Endothelial cell (in vitro differentiated cells): ENCODE measurements around the gene PHEX. TPM values are rescaled to one million over a fixed set of nuclear protein-coding genes. Genes with fewer than 3 reads are reported as not detected.

Source experiments
- DNase-seq: peaks from one replicate; pipeline ENCODE4 v3.0.0; 2021; ENCODE audit warnings: low spot score
- H3K27ac Mint-ChIP-seq: one replicate; pipeline ENCODE4 v1.8.0; 2021; ENCODE audit warnings: mixed read lengths, inconsistent platforms; ENCODE audit not compliant: unreplicated experiment
- H3K27me3 Mint-ChIP-seq: one replicate; pipeline ENCODE4 v1.8.0; 2021; ENCODE audit warnings: mild to moderate bottlenecking, moderate library complexity, mixed read lengths, inconsistent platforms; ENCODE audit not compliant: unreplicated experiment
- H3K36me3 Mint-ChIP-seq: one replicate; pipeline ENCODE4 v1.8.0; 2021; ENCODE audit warnings: mild to moderate bottlenecking, low read depth, mixed read lengths, inconsistent platforms; ENCODE audit not compliant: unreplicated experiment
- H3K4me1 Mint-ChIP-seq: one replicate; pipeline ENCODE4 v1.8.0; 2021; ENCODE audit warnings: mild to moderate bottlenecking, mixed read lengths, inconsistent platforms; ENCODE audit not compliant: unreplicated experiment
- H3K4me3 Mint-ChIP-seq: one replicate; pipeline ENCODE4 v1.8.0; 2021; ENCODE audit warnings: mild to moderate bottlenecking, mixed read lengths, inconsistent platforms; ENCODE audit not compliant: unreplicated experiment
- H3K9me3 Mint-ChIP-seq: one replicate; pipeline ENCODE4 v1.8.0; 2021; ENCODE audit warnings: mixed read lengths, inconsistent platforms; ENCODE audit not compliant: unreplicated experiment
- CTCF ChIP-seq: fragments of 200-600 bp; sonication (generic); IDR thresholded peaks from one replicate; pipeline ENCODE4 v1.5.0; 2021; ENCODE audit warnings: antibody characterized with exemption; ENCODE audit not compliant: unreplicated experiment
- total RNA-seq: library from RNA; stranded (reverse); fragmentation: NEBNext Ultra II Directional; extraction: Animal tissue kit (Norgen Biotek cat#: 25700); gene quantifications from one replicate; pipeline ENCODE4 v1.2.1, GENCODE V29; 2021; ENCODE audit not compliant: unreplicated experiment

The PHEX gene
- total RNA-seq, 1 donor from 2014 or later, result 0.46 TPM

DNA sequence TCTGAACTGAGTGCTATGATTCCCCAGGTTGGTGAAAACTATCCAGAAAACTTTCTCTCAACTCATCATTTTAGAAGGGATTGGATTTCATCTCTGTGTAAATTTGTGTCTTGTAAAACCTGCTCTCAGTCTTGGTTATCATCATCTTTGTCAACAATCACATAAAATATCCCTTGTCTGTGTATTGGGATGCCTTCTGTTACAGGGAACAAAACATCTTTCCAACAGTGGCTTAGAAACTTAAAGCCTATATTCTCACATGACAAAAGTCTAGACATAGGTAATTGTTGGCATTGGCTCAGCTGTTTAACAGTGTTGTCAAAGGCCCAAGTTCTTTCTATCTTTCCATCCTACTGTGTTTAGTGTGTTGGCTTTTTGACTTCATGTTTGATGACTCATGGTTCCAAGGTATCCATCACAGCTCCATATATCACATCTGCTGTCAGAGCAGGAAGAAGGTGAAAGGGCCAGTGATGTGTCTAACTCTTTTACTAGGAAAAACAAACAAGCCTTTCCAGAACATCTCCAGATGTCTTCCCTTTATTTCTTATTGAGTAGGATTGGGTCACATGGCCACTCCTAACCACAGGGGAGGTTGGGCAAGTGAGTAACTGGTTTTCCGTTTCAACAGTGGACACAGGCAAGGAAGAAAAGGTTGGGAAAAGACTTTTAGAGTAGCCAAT is 65.0 kb downstream of the PHEX start:
- no peak overlapping the region for H3K27ac Mint-ChIP-seq
- no peaks in the 10 kb centered on the region for H3K9me3 Mint-ChIP-seq
- peaks cover 1% of the 10 kb centered on the region for H3K27me3 Mint-ChIP-seq
- H3K4me1 Mint-ChIP-seq, result no peaks in the 10 kb centered on the region
- no peak for DNase-seq
- H3K4me3 Mint-ChIP-seq, result no peak overlapping the region
- TF ChIP-seq CTCF, result no peak
- H3K36me3 Mint-ChIP-seq, result no peaks in the 10 kb centered on the region

GRCh38 chrX:22105231-22105630 is 73.1 kb downstream of the PHEX start:
- Mint-ChIP-seq H3K27ac (no peak overlapping the region), H3K27me3 (peaks cover 3% of the 10 kb centered on the region), H3K9me3 (no peaks in the 10 kb centered on the region), H3K4me1 (no peaks in the 10 kb centered on the region), H3K4me3 (no peak overlapping the region), H3K36me3 (no peaks in the 10 kb centered on the region)
- TF ChIP-seq CTCF, result no peak
- DNase-seq, result no peak

DNA sequence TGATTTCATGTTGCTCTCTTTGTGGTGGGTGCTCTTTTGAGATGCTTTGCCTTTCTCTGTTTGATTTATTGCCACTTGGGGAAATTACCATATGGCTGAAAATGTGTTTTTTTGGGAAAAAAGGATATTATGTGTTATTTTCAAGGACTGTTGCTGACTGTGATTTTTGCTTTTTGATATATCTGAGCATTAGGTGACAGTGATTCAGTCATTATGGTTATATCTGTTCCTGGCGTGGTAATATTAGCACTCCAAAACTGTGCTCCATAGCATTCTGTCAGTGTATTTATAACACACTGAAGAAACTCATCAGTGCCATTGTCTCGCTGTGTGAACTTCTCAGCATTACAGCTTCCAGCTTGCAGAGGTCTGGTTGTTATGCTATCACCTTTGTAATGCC is 73.8 kb downstream of the PHEX start:
- H3K4me3 Mint-ChIP-seq, result no peak overlapping the region
- no peak for TF ChIP-seq CTCF
- no peak overlapping the region for H3K27ac Mint-ChIP-seq
- H3K9me3 Mint-ChIP-seq, result no peaks in the 10 kb centered on the region
- no peaks in the 10 kb centered on the region for H3K36me3 Mint-ChIP-seq
- peaks cover 3% of the 10 kb centered on the region for H3K27me3 Mint-ChIP-seq
- DNase-seq, result no peak
- no peaks in the 10 kb centered on the region for H3K4me1 Mint-ChIP-seq

DNA sequence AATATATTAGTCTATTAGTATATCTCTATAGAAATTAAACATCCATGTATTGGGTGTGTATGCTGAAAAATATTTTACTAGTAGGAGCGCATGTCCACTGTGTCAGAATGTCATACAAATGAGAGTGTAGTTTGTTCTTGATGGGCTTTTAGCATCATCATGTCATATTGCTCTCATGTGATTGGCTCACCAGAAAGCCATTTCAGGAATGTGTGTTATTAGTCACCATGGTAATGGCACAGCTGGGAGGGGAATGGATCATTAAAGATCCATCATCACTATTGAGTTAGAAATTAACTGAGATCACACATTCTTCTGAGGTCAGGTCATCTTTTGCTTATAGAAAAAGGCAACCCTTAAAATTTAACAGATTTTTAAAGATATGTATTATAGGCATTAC is 77.3 kb downstream of the PHEX start:
- no peak overlapping the region for H3K27ac Mint-ChIP-seq
- H3K4me3 Mint-ChIP-seq, result no peak overlapping the region
- peaks cover 2% of the 10 kb centered on the region for H3K27me3 Mint-ChIP-seq
- DNase-seq, result no peak
- no peaks in the 10 kb centered on the region for H3K4me1 Mint-ChIP-seq
- no peaks in the 10 kb centered on the region for H3K36me3 Mint-ChIP-seq
- no peaks in the 10 kb centered on the region for H3K9me3 Mint-ChIP-seq
- TF ChIP-seq CTCF, result no peak

DNA sequence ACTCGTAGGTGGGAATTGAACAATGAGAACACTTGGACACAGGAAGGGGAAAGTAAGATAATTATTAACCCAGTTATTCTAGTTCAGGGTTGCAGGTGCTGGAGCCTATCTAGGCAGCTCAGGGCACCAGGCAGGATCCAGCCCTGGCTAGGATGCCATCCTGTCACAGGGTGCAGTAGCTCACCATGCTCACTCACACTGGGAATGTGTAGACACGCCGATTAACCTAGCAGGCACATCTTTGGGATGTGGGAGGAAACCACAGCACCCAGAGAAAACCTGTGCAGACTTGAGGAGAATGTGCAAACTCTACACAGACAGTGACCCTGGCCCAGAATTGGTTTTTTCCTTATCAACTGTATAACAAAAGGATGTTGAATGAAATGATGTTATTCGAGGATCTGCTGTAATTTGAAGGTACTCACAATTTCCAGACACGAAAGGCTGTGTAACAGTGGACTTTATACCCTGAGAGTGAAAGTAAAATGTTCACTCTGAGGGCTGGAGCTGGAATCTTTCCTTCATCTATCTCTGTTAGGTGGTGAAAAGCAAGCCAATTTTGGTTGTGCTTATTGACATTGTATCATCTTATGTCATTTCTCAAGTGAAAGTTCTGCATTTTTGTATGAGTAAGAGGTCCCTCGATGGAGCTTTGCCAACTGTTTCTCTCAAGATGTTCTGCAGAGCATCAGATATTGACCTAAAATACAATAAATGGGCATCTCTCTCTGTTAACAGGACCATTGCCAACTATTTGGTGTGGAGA is 78.8 kb downstream of the PHEX start:
- no peak overlapping the region for H3K27ac Mint-ChIP-seq
- H3K36me3 Mint-ChIP-seq, result no peaks in the 10 kb centered on the region
- no peaks in the 10 kb centered on the region for H3K4me1 Mint-ChIP-seq
- no peaks in the 10 kb centered on the region for H3K9me3 Mint-ChIP-seq
- H3K27me3 Mint-ChIP-seq, result no peaks in the 10 kb centered on the region
- TF ChIP-seq CTCF, result no peak
- H3K4me3 Mint-ChIP-seq, result no peak overlapping the region
- no peak for DNase-seq
